NT2/D1 (cell line): Measurements from ENCODE around the gene HEATR5B.

Source experiments
- SUZ12 ChIP-seq: IDR thresholded peaks from 2 replicates; pipeline ENCODE4 v1.6.1; 2011; ENCODE audit not compliant: insufficient read length, insufficient read depth; ENCODE audit errors: extremely low read depth
- ZNF274 ChIP-seq: IDR thresholded peaks from 2 replicates; pipeline ENCODE4 v1.6.1; 2011; ENCODE audit warnings: mild to moderate bottlenecking, low read depth, low read length

GRCh38 chr2:37000318-37000717 is 83.9 kb downstream of the HEATR5B start:
- TF ChIP-seq ZNF274 = no peak
- no peak for TF ChIP-seq SUZ12
